LNCaP clone FGC (cell line): ENCODE data around the gene TAPBPL.

ENCODE experiments used
- DNase-seq: peaks from one replicate; pipeline ENCODE4 v3.0.0-alpha.2; 2011; ENCODE audit warnings: low read depth
- H3K4me3 ChIP-seq: 2 replicates; pipeline ENCODE4 v1.5.1; 2011; ENCODE audit warnings: mild to moderate bottlenecking, low read depth, low read length, control low read depth
- CTCF ChIP-seq: IDR thresholded peaks from 2 replicates; pipeline ENCODE4 v1.5.1; 2012; ENCODE audit warnings: mild to moderate bottlenecking; ENCODE audit not compliant: control insufficient read depth, insufficient read depth; ENCODE audit errors: extremely low read depth

Gene TAPBPL

GRCh38 chr12:6450091-6450868 lies 1.6 kb upstream of the TAPBPL start:
- DNase-seq: no peak
- peak overlapping the region; percentile 64 for H3K4me3 ChIP-seq
- TF ChIP-seq CTCF: no peak

DNA sequence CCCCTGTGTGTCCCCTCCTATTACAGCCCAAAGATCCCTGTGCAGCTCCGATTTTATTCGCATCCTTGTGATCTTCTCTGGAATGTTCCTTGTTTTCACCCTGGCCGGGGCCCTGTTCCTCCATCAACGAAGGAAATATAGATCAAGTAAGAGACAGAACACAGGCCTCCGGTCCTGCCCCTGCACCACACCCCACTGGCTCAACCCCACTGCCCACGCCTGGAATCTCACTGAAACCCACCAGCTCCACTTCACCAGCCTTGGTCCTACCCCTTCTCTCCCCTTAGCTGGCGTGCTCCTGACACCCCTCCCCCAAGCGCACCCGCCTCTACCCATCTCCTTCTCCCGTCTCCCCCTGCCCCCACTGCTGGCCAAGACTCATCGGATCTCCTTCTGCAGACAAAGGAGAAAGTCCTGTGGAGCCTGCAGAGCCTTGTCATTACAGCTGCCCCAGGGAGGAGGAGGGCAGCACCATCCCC lies 934 bp upstream of the TAPBPL start:
- peak overlapping the region; percentile 64 for H3K4me3 ChIP-seq
- TF ChIP-seq CTCF: no peak
- DNase-seq: no peak

- TF ChIP-seq CTCF: no peak
- no peak for DNase-seq
Observed at GRCh38 chr12:6452245-6452943, 552 bp downstream of the TAPBPL start.

GRCh38 chr12:6452944-6453630 lies 1.2 kb downstream of the TAPBPL start:
- H3K4me3 ChIP-seq: peak overlapping the region; percentile 64
- DNase-seq: no peak
- no peak for TF ChIP-seq CTCF

More at GRCh38 chr12:6452245-6452943, 552 bp downstream of the TAPBPL start:
- peak overlapping the region; percentile 64 for H3K4me3 ChIP-seq

- DNase-seq: no peak
- H3K4me3 ChIP-seq: no peak overlapping the region
- no peak for TF ChIP-seq CTCF
Observed at GRCh38 chr12:6457220-6457945, 5.5 kb downstream of the TAPBPL start.

GRCh38 chr12:6458281-6459003 lies 6.6 kb downstream of the TAPBPL start:
- H3K4me3 ChIP-seq: no peak overlapping the region
- DNase-seq: no peak
- TF ChIP-seq CTCF: no peak
